HepG2 (cell line): Measurements from ENCODE around the gene MRPL37. TPM values are rescaled to one million over a fixed set of nuclear protein-coding genes. Genes with fewer than 3 reads are reported as not detected.

Experiments
- ATAC-seq: fragments of 200-7000 bp; cut with Tn5 transposase; 3 replicates; pipeline ENCODE4 v1.9.1; 2020; ENCODE audit warnings: mild to moderate bottlenecking, moderate library complexity
- BruUV-seq: library from RNA; stranded (reverse); fragments of 400-500 nt; replicated peaks from 2 replicates; lab custom pipeline; 2021; lab: Mats Ljungman, UMichigan
- CTCF ChIA-PET: fragments of 300-600 bp; formaldehyde crosslinking; extraction: SDS; loops from one replicate; lab custom pipeline; 2021; ENCODE audit warnings: low total read pairs, inconsistent platforms, low intra/inter-chr PET ratio; lab: Yijun Ruan, JAX
- POLR2A ChIA-PET: fragments of 350-600 bp; sonication (Branson Sonifier 250); formaldehyde crosslinking; loops from one replicate; lab custom pipeline; 2020; ENCODE audit warnings: antibody characterized with exemption, inconsistent platforms; lab: Yijun Ruan, JAX
- DNase-seq: peaks from one replicate; pipeline ENCODE4 v3.0.0-alpha.2; 2015; ENCODE audit warnings: low spot score
- FAIRE-seq: peaks from 3 replicates; lab custom pipeline; 2011; peaks lifted over from hg19 to GRCh38; lab: Jason Lieb, UNC
- H2AFZ ChIP-seq: one replicate; pipeline ENCODE4 v1.6.1; 2011; ENCODE audit warnings: low read length, inconsistent platforms
- H3K27ac ChIP-seq: fragments of 300-600 bp; 3 replicates; pipeline ENCODE4 v1.8.0; 2011; ENCODE audit warnings: mixed run types, mild to moderate bottlenecking, mixed read lengths, low read length, inconsistent platforms; ENCODE audit not compliant: insufficient read depth; ENCODE audit errors: extremely low read length
- H3K27me3 ChIP-seq, 2 experiments: fragments of 200-600 bp in 1 of 2; 2 replicates in 1 of 2; 3 replicates in 1 of 2; pipeline versions ENCODE4 v1.6.0 to v1.8.0; 2011; ENCODE audit warnings: low read length in 2 of 2, mild to moderate bottlenecking in 2 of 2, moderate library complexity in 2 of 2, inconsistent platforms in 1 of 2; ENCODE audit not compliant: insufficient read depth in 2 of 2, control insufficient read depth in 1 of 2
- H3K36me3 ChIP-seq, 2 experiments: fragments of 200-600 bp in 1 of 2; replicated peaks in 1 of 2; 2 replicates in 1 of 2; 3 replicates in 1 of 2; pipeline versions ENCODE4 v1.5.1 to v1.8.0; 2011; ENCODE audit warnings: low read length in 2 of 2, inconsistent platforms in 1 of 2; ENCODE audit not compliant: insufficient read depth in 2 of 2, control insufficient read depth in 1 of 2
- H3K4me1 ChIP-seq: 2 replicates; pipeline ENCODE4 v1.5.1; 2012; ENCODE audit warnings: low read length, inconsistent platforms; ENCODE audit not compliant: insufficient read depth
- H3K4me2 ChIP-seq: 2 replicates; pipeline ENCODE4 v1.6.0; 2011; ENCODE audit warnings: low read depth, low read length, inconsistent platforms
- H3K4me3 ChIP-seq, 3 experiments: fragments of 200-600 bp in 1 of 3; sonication (generic), shearing (Covaris generic) in 1 of 3; replicated peaks in 1 of 3; 2 replicates each; pipeline ENCODE4 v1.5.1; 2011 to 2016; ENCODE audit warnings: low read length in 3 of 3, inconsistent platforms in 2 of 3, low read depth in 2 of 3, mild to moderate bottlenecking in 2 of 3, control low read depth in 1 of 3, mixed read lengths in 1 of 3; ENCODE audit not compliant: insufficient read depth in 1 of 3
- H3K79me2 ChIP-seq: one replicate; pipeline ENCODE4 v1.6.1; 2011; ENCODE audit warnings: low read length, inconsistent platforms; ENCODE audit not compliant: insufficient read depth
- H3K9ac ChIP-seq: 2 replicates; pipeline ENCODE4 v1.6.0; 2011; ENCODE audit warnings: mild to moderate bottlenecking, low read depth, low read length, inconsistent platforms; ENCODE audit not compliant: insufficient read depth
- H3K9me3 ChIP-seq: 2 replicates; pipeline ENCODE4 v1.5.1; 2012; ENCODE audit warnings: mild to moderate bottlenecking, low read length
- H4K20me1 ChIP-seq: 2 replicates; pipeline ENCODE4 v1.6.0; 2011; ENCODE audit warnings: inconsistent platforms, mild to moderate bottlenecking, low read length, moderate library complexity; ENCODE audit not compliant: insufficient read depth
- ATRX ChIP-seq: sonication (generic); formaldehyde crosslinking; IDR thresholded peaks from 2 replicates; pipeline ENCODE4 v1.4.0; 2020; ENCODE audit warnings: missing genetic modification reagents, borderline replicate concordance
- ZMAT3 ChIP-seq: sonication (generic); formaldehyde crosslinking; conservative IDR thresholded peaks from 2 replicates; pipeline ENCODE4 v1.7.0; 2021; ENCODE audit warnings: missing genetic modification reagents
- ZNF350 ChIP-seq: sonication (generic); formaldehyde crosslinking; IDR thresholded peaks from 2 replicates; pipeline ENCODE4 v1.4.0; 2020; ENCODE audit warnings: mild to moderate bottlenecking, low read depth, missing genetic modification reagents, borderline replicate concordance
- ZNF446 ChIP-seq: sonication (generic); formaldehyde crosslinking; IDR thresholded peaks from 2 replicates; pipeline ENCODE4 v1.5.0; 2020; ENCODE audit warnings: mild to moderate bottlenecking, missing genetic modification reagents
- ZNF598 ChIP-seq: sonication (generic); formaldehyde crosslinking; IDR thresholded peaks from 2 replicates; pipeline ENCODE4 v1.5.1; 2020; ENCODE audit warnings: mild to moderate bottlenecking, missing genetic modification reagents, borderline replicate concordance
- ZNF773 ChIP-seq: sonication (generic); formaldehyde crosslinking; IDR thresholded peaks from 2 replicates; pipeline ENCODE4 v1.4.0; 2020; ENCODE audit warnings: missing genetic modification reagents, borderline replicate concordance
- ZNF841 ChIP-seq: sonication (generic); formaldehyde crosslinking; IDR thresholded peaks from 2 replicates; pipeline ENCODE4 v1.8.1; 2023; ENCODE audit warnings: missing genetic modification reagents, borderline replicate concordance
- WGBS: methylation state at CpG from one replicate; pipeline ENCODE4 v1.1.6; 2017; ENCODE audit warnings: low lambda C conversion rate; 5-methylcytosine and 5-hydroxymethylcytosine counted together
- in situ Hi-C: cut with HindIII; loops from 2 replicates; pipeline ENCODE4 v1.10.0; 2017; ENCODE audit warnings: low pct_unique_long_range_greater_than_20kb; ENCODE audit not compliant: extremely low pct_ligation_motif_present
- intact Hi-C: fragments of 100-400 bp; cut with micrococcal nuclease; formaldehyde crosslinking; loops from one replicate; pipeline ENCODE4 v1.10.0; 2022; ENCODE audit not compliant: unreplicated experiment
- polyA plus RNA-seq, 8 experiments: library from polyadenylated mRNA; depleted of rRNA in 3 of 8; stranded (reverse) in 7 of 8; unstranded in 1 of 8; fragments of >200 nt; fragmentation: Illumina TruSeq in 4 of 8; extraction: Trizol in 4 of 8; gene quantifications; 2 replicates each; pipeline versions ENCODE4 v1.2.1 to v1.2.3, GENCODE V29; 2011 to 2016; ENCODE audit warnings: low read depth in 4 of 8, missing spikeins in 1 of 8, mixed read lengths in 1 of 8; ENCODE audit not compliant: insufficient read depth in 1 of 8
- total RNA-seq, 5 experiments: library from RNA; depleted of rRNA; stranded (reverse); fragments of >200 nt; fragmentation: Illumina TruSeq; extraction: Trizol; gene quantifications; 2 replicates each; pipeline ENCODE4 v1.2.3, GENCODE V29; 2016; ENCODE audit warnings: low read depth in 1 of 5
- TF ChIP-seq, protein P1 (sequence below): sonication (generic); formaldehyde crosslinking; IDR thresholded peaks from 2 replicates; pipeline ENCODE4 v1.8.0; 2022; ENCODE audit warnings: mild to moderate bottlenecking, missing genetic modification reagents; ENCODE audit not compliant: insufficient replicate concordance
- TF ChIP-seq, protein P2 (sequence below), 2 experiments: sonication (generic) in 1 of 2; formaldehyde crosslinking in 1 of 2; IDR thresholded peaks; 2 replicates each; pipeline versions ENCODE4 v1.4.0 to v1.6.1; 2018 to 2020; ENCODE audit warnings: missing genetic modification reagents in 2 of 2, borderline replicate concordance in 1 of 2, low read depth in 1 of 2, mild to moderate bottlenecking in 1 of 2, missing biosample characterization in 1 of 2

Gene MRPL37
- total and polyA plus RNA-seq, 2 of the 13 experiments (the other 11 are each of a cell fraction or from before 2014, with no cell fraction given), result 31.7 to 127 TPM

DNA sequence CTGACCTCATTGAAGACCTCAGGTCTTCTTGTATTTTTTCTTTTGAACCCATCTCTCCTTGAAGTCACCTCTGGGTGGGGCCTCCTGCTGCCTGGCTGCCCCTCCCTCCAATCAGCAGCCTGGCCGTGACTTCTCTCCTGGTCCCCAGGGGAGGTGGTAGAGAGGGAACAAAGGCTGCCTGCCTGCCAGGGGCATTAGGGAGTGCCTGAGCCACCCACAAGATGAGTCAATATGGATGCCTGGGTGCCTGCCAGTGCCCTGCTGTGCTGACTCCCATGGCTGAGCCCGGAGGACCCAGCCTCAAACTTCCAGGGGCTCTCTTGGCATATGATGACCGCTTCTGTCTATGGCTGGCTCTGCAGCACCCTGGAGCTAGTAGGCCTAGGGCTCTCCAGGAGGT is 41.9 kb upstream of the MRPL37 start:
- WGBS, result 0% methylated on average over 1 of the region's 3 CpGs
- in situ Hi-C loops, result no loop called here
- Histone ChIP-seq H3K9ac (no peak overlapping the region), H3K4me3 (no peak overlapping the region), H3K27ac (no peak overlapping the region), H2AFZ (no peak overlapping the region), H3K9me3 (no peaks in the 10 kb centered on the region)
- no peak for DNase-seq
- CTCF ChIA-PET, result no interaction called here
- TF ChIP-seq ATRX, result no peak
- no peak for TF ChIP-seq ZNF598 (CRISPR knock-in tag)
- no peak for TF ChIP-seq ZNF841 (CRISPR knock-in tag)
- no peak for TF ChIP-seq ZNF446 (CRISPR knock-in tag)
- TF ChIP-seq, protein P1, sequence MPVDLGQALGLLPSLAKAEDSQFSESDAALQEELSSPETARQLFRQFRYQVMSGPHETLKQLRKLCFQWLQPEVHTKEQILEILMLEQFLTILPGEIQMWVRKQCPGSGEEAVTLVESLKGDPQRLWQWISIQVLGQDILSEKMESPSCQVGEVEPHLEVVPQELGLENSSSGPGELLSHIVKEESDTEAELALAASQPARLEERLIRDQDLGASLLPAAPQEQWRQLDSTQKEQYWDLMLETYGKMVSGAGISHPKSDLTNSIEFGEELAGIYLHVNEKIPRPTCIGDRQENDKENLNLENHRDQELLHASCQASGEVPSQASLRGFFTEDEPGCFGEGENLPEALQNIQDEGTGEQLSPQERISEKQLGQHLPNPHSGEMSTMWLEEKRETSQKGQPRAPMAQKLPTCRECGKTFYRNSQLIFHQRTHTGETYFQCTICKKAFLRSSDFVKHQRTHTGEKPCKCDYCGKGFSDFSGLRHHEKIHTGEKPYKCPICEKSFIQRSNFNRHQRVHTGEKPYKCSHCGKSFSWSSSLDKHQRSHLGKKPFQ (CRISPR knock-in tag), result no peak
- TF ChIP-seq, protein P2, sequence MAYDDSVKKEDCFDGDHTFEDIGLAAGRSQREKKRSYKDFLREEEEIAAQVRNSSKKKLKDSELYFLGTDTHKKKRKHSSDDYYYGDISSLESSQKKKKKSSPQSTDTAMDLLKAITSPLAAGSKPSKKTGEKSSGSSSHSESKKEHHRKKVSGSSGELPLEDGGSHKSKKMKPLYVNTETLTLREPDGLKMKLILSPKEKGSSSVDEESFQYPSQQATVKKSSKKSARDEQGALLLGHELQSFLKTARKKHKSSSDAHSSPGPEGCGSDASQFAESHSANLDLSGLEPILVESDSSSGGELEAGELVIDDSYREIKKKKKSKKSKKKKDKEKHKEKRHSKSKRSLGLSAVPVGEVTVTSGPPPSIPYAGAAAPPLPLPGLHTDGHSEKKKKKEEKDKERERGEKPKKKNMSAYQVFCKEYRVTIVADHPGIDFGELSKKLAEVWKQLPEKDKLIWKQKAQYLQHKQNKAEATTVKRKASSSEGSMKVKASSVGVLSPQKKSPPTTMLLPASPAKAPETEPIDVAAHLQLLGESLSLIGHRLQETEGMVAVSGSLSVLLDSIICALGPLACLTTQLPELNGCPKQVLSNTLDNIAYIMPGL (CRISPR knock-in tag; IDR thresholded peaks at IDR 0.05; ENCODE audit: borderline replicate concordance in 1 of 2, low read depth in 1 of 2), result no peak
- no peak for TF ChIP-seq ZNF350
- no peak for TF ChIP-seq ZMAT3 (CRISPR knock-in tag)
- TF ChIP-seq ZNF773, result no peak
- TF ChIP-seq, all 625 proteins: peak for 0
- ATAC-seq, result no peak
- POLR2A ChIA-PET, result no interaction called here
- FAIRE-seq, result no peak
- Histone ChIP-seq H3K79me2 (no peaks in the 10 kb centered on the region), H3K4me1 (peaks cover 30% of the 10 kb centered on the region), H3K4me2 (no peak overlapping the region), H3K36me3 (no peaks in the 10 kb centered on the region), H3K27me3 (no peaks in the 10 kb centered on the region; a peak in 2 of 5 replicates), H4K20me1 (no peaks in the 10 kb centered on the region)
- intact Hi-C loops, result no loop called here
- no TSS peak for BruUV-seq
